Measurements from ENCODE around the gene DBI.
"Not testable (repeated sequence)": the region's sequence is repeated elsewhere in the genome, so short reads cannot be mapped to it uniquely, and the experiment has no call there.

Gene DBI

GRCh38 chr2:119365436-119365835 is 1.3 kb upstream of the DBI start:
- no peak for DNase-seq (ENCODE audit: low read depth)

DNA sequence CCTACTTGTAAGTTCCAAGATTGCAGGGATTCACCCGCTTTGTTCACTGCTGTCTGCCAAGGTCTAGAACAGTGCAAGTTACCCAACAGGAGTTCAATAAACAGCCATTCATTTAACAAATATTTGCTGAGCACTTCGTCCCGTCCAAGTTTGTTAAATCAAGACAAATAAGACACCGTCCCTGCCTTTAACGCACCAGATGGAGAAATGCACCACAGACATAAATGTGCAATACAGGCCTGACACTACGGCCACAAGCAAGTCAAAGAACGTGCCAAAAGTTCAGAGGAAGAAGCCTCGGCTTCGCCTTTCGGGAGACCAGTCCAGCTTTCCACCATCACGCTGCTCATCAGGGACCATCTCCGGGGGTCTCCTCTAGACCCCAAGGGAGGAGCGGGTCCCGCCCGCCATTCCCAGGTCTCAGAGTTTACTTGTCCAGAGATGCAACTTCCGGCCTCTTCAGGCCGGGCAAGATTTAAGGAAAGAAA is 572 bp upstream of the DBI start:
- no peak for DNase-seq (ENCODE audit: low read depth)

DNA sequence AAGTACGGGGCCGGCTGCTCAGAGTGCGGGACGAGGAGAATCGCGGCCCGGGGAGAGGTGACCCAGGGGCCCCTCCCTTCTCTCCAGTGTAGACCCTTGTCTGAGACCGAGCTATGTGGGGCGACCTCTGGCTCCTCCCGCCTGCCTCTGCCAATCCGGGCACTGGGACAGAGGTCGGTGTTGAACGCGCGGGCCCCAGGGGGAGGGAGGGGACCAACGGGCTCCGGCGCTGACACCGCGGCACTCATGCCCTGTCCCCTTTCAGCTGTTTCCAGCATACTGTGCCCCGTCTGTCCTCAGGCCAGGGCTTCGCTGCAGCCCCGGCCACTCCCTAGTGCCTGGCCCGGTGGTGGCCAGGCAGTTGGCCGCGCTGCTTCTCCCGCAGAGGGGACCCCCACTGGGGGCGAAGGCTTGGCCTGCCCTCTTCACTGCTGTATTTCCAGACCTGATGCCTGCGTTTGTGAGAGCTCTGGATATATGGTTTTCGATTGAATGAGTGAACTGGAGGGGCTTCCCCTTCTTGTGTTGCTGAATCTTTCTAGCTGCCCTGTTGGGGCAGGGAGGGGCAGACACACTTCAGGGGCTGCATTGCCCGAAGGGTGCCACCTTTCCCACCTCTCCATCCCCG is 809 bp downstream of the DBI start:
- peak; percentile 6 for DNase-seq (ENCODE audit: low read depth)

DNA sequence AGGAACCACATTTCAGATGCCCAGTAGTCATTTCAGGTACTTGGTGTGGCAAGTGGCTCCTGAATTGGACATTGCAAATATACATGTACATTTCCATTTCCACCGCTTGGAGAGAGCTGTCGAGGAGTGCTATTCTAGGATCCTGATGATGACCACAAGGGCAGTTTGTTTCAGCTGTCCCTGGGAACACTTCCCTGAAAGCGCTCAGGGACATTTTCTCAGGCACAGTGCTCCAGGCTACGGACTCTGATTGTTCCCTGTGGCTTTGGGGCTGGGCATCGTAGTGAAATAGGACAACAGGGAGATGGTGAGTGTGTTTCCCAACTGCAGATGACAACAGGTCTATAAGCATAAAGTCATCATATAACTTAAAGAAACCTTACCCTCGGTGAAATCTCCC is 3.1 kb downstream of the DBI start:
- DNase-seq (ENCODE audit: low read depth): no peak

GRCh38 chr2:119371111-119371510 is 4.3 kb downstream of the DBI start:
- no peak for DNase-seq (ENCODE audit: low read depth)

- DNase-seq (ENCODE audit: low read depth): no peak
These were observed 6.2 kb downstream of the DBI start for GRCh38 chr2:119372778-119373568.

DNA sequence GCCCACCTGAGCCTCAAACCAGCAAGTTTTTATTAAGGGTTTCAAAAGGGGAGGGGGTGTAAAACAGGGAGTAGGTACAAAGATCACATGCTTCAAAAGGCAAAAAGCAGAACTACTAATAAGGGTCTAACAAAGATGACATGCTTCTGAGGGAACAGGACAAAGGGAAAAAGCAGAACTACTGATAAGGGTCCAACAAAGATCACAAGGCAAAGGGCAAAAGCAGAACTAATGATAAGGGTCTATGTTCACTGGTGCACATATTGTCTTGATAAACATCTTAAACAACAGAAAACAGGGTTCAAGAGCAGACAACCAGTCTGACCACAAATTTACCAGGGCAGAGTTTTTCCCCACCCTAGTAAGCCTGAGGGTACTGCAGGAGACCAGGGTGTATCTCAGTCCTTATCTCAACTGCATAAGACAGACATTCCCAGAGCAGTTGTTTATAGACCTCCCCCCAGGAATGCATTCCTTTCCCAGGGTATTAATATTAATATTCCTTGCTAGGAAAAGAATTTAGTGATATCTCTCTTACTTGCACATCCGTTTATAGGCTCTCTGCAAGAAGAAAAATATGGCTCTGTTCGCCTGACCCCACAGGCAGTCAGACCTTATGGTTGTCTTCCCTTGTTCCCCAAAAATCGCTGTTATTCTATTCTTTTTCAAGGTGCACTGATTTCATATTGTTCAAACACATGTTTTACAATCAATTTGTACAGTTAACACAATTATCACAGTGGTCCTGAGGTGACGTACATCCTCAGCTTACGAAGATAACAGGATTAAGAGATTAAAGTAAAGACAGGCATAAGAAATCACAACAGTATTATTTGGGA is 7.3 kb downstream of the DBI start:
- DNase-seq (ENCODE audit: low read depth): not testable (repeated sequence)

DNA sequence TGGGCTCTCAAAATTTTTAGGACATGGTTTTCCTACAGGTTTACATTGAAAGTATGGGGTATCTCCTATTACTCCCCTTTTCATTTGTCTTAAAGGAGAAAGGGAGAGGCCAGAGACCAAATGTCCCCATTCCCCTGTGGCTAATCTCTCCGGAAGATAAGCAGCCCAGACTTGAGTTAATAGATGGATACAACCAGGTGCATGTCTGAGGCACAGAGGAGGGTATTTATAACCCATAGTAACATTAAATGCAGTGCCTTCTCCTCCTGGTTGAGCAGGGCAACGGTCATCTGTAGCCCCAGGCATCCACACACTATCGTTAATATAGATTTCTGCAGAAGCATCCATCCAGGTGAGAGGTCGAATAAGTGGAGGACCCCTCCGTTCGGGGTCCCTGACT is 9.6 kb downstream of the DBI start:
- DNase-seq (ENCODE audit: low read depth): not testable (repeated sequence)

DNA sequence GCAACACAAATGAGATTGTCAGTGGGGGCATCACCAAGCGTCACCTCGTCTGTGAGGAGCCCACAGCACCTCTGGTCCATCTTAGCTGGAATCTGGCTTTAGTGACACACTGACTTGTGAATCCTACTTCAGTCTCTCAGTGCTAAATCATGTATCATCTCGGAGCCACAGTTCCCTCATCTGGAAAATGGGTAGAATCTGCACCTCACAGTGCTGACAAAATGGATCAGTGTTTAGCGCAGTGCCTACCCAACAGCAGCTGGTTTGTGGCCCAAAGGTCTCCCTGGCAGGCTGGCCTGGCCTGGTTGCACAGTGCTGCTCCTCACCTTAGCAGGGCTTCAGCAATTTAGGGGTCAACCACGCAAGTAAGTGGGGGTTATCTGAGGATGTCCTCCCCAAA is 10.0 kb downstream of the DBI start:
- DNase-seq (ENCODE audit: low read depth): no peak

GRCh38 chr2:119377294-119377992 is 10.7 kb downstream of the DBI start:
- DNase-seq (ENCODE audit: low read depth): no peak

DNA sequence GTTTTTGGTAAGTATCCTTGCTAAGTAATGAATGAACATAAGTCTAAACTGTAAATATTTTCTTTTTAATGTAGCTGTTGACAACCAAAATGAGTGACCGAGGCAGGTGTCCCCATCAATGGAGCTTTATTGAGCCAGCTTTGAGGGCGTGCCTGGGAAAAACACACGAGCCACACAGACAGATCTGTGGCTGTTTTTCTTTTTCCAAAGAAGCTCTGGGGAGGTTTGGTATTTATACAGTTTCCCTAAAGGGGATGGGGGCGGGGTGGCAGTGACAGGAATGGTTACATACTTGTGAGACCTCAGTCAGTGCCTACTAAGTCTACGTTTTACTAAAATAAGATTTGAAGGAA is 11.2 kb downstream of the DBI start:
- DNase-seq (ENCODE audit: low read depth): no peak

- DNase-seq (ENCODE audit: low read depth): no peak
These were observed 11.8 kb downstream of the DBI start for GRCh38 chr2:119378566-119378965.

GRCh38 chr2:119383410-119384140 is 16.8 kb downstream of the DBI start:
- DNase-seq (ENCODE audit: low read depth): no peak

DNA sequence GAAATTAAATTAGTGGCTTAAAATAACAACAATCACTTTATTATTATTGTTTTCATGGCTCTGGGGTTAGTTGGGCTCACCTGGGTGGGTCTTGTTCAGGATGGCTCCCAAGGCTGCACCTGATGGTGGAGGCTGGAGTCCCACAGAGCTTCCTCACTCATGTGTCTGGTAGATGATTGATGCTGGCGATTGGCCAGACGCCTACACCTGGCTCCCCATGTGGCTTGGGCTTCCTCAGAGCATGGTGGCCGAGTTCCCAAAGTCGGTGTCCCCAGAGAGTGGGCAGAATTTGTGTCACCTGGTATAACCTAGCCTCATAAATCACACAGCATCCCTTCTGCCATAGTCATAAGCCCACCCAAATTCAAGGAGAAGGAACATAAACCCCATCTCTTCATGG is 18.2 kb downstream of the DBI start:
- no peak for DNase-seq (ENCODE audit: low read depth)

- DNase-seq (ENCODE audit: low read depth): no peak
These were observed 18.7 kb downstream of the DBI start for GRCh38 chr2:119385466-119385865.

- DNase-seq (ENCODE audit: low read depth): no peak
These were observed 20.8 kb downstream of the DBI start for GRCh38 chr2:119387381-119388129.

DNA sequence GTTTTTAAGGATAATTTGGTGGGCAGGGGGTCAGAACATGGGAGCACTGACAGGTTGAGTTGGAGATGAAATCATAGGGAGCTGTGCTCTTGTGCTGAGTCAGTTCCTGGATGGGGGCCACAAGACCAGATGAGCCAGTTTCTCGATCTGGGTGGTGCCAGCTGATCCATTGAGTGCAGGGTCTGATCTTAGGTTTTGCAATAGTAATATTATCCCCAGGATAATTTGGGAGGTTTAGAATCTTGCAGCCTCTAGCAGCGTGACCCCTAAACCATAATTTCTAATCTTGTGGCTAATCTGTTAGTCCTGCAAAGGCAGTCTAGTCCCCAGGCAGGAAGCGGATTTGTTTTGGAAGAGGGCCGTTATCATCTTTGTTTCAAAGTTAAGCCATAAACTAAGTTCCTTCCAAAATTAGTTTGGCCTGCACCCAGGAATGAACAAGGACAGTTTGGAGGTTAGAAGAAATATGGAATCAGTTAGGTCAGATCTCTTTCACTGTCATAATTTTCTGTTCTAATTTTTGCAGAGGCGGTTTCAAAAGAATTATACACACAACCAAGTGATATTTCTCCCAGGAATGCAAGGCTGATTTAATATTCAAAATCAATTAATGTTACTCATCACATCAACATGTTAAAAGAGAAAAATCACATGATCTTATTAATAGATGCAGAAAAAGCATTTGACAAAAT is 23.0 kb downstream of the DBI start:
- no peak for DNase-seq (ENCODE audit: low read depth)

DNA sequence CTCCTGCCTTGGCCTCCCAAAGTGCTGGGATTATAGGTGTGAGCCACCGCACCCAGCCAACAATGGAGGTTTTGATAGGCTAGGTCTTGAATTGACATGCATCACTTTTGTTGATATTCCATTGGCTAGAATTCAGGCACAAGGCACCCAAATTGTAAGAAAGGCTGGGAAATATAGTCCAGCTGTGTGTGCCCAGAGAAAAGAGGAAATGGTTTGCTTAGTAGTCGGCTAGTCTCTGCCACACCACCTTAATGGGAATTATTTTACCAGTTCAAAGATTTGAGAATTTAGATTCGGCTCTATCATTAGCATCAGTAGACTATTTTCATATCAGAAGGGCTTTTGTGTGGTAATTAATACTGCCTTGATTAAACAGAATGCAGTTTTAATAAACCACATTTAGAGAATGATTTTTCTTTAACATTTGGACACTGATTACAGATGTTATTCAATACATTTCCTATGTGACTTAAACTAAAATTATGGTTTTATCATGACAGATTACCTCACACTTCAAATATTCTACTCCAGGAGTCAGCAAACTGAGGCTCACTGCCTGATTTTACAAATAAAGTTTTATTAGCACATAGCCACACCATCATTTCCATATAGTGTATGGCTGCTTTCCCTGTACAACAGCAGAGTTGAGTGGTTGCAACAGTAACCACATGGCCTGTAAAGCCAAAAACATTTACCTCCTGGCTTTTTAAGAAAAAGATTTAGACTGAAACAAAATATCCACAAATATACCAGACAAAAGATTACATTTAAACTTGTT is 27.4 kb downstream of the DBI start:
- DNase-seq (ENCODE audit: low read depth): no peak

DNA sequence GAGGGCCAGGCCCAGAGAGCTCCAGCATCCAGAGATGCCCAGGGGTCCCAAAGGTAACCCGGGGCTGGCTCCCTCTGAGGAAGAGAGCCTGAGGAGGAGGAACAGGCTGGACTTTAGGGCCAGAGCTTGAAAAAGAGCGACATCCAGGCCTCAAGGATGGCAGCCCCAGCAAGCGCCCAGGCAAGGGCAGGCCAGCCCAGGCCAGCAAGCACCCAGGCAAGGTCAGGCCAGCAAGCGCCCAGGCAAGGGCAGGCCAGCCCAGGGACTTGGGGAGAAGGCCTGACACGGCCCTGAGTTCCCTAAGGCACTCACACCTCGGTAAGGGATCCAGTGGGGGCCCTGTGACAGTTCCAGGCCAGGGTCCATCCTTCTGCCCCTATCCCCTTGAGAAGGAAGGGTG is 30.4 kb downstream of the DBI start:
- no peak for DNase-seq (ENCODE audit: low read depth)

All from stimulated activated CD8-positive, alpha-beta memory T cell treated with anti-CD3 and anti-CD28 coated beads, Interleukin-15, amount 100 ng/mL, for 1 hour (primary cell).